ENCODE measurements around the gene ARRB1. TPM values are rescaled to one million over a fixed set of nuclear protein-coding genes. Genes with fewer than 3 reads are reported as not detected.
A peak's percentile ranks its signal among the peaks of the same experiment; 100 is the strongest.

ARRB1 gene
- total and polyA plus RNA-seq, 9 of the 15 experiments (the other 6 are each of a cell fraction or from before 2014, with no cell fraction given): 6.6 to 45.4 (median 28.5) TPM

- TF ChIP-seq GABPA (tag; conservative IDR thresholded peaks at IDR 0.05; ENCODE audit: low read depth): 0 out of 2 replicates have a peak, but pooled peaks have one; percentile 49
- TF ChIP-seq E2F6 (IDR thresholded peaks at IDR 0.05; ENCODE audit: borderline replicate concordance in 1 of 2, extremely low read depth in 1 of 2, insufficient read depth in 1 of 2, insufficient read length in 1 of 2, low read depth in 1 of 2, low read length in 1 of 2, poor library complexity in 1 of 2, severe bottlenecking in 1 of 2): peak in 1 of 2 experiments; percentile 73
- TF ChIP-seq RNF2 (IDR thresholded peaks at IDR 0.05): no peak
- TF ChIP-seq BACH1 (tag; IDR thresholded peaks at IDR 0.05): 0 out of 2 replicates have a peak, but pooled peaks have one; percentile 33
- TF ChIP-seq ZBTB26 (CRISPR knock-in tag; IDR thresholded peaks at IDR 0.05): no peak
- TF ChIP-seq FOXM1 (IDR thresholded peaks at IDR 0.05; ENCODE audit: low read depth): no peak
- no peak for TF ChIP-seq FOXM1 (CRISPR knock-in tag; IDR thresholded peaks at IDR 0.05; ENCODE audit: low read depth)
- no peak for TF ChIP-seq PTTG1 (tag; IDR thresholded peaks at IDR 0.05; ENCODE audit: low read depth)
- TF ChIP-seq ARNT (IDR thresholded peaks at IDR 0.05): peak in 1 of 2 experiments; percentile 38; a peak in 1 of 4 replicates
- 0 out of 2 replicates have a peak, but pooled peaks have one; percentile 23 for TF ChIP-seq HSF4 (CRISPR knock-in tag; IDR thresholded peaks at IDR 0.05; ENCODE audit: borderline replicate concordance)
- peak; percentile 89 for TF ChIP-seq DPF2 (IDR thresholded peaks at IDR 0.05)
- no peak for TF ChIP-seq ZNF695 (CRISPR knock-in tag; IDR thresholded peaks at IDR 0.05)
- TF ChIP-seq, protein P1, sequence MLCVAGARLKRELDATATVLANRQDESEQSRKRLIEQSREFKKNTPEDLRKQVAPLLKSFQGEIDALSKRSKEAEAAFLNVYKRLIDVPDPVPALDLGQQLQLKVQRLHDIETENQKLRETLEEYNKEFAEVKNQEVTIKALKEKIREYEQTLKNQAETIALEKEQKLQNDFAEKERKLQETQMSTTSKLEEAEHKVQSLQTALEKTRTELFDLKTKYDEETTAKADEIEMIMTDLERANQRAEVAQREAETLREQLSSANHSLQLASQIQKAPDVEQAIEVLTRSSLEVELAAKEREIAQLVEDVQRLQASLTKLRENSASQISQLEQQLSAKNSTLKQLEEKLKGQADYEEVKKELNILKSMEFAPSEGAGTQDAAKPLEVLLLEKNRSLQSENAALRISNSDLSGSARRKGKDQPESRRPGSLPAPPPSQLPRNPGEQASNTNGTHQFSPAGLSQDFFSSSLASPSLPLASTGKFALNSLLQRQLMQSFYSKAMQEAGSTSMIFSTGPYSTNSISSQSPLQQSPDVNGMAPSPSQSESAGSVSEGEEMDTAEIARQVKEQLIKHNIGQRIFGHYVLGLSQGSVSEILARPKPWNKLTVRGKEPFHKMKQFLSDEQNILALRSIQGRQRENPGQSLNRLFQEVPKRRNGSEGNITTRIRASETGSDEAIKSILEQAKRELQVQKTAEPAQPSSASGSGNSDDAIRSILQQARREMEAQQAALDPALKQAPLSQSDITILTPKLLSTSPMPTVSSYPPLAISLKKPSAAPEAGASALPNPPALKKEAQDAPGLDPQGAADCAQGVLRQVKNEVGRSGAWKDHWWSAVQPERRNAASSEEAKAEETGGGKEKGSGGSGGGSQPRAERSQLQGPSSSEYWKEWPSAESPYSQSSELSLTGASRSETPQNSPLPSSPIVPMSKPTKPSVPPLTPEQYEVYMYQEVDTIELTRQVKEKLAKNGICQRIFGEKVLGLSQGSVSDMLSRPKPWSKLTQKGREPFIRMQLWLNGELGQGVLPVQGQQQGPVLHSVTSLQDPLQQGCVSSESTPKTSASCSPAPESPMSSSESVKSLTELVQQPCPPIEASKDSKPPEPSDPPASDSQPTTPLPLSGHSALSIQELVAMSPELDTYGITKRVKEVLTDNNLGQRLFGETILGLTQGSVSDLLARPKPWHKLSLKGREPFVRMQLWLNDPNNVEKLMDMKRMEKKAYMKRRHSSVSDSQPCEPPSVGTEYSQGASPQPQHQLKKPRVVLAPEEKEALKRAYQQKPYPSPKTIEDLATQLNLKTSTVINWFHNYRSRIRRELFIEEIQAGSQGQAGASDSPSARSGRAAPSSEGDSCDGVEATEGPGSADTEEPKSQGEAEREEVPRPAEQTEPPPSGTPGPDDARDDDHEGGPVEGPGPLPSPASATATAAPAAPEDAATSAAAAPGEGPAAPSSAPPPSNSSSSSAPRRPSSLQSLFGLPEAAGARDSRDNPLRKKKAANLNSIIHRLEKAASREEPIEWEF (CRISPR knock-in tag; IDR thresholded peaks at IDR 0.05): no peak
- TF ChIP-seq ZFX (CRISPR knock-in tag; IDR thresholded peaks at IDR 0.05): no peak
- peak; percentile 48; the same call in 1 of the 2 replicates for TF ChIP-seq JUND (IDR thresholded peaks at IDR 0.05; ENCODE audit: borderline replicate concordance, low read depth, low read length)
- no peak; the same call in 2 of the 3 replicates for TF ChIP-seq JUND (tag; IDR thresholded peaks at IDR 0.05; ENCODE audit: borderline replicate concordance, low read depth, low read length)
- no peak for TF ChIP-seq MTA2 (IDR thresholded peaks at IDR 0.05; ENCODE audit: low read depth)
- no peak for TF ChIP-seq PHB2 (IDR thresholded peaks at IDR 0.05; ENCODE audit: low read depth)
- TF ChIP-seq, protein P2, sequence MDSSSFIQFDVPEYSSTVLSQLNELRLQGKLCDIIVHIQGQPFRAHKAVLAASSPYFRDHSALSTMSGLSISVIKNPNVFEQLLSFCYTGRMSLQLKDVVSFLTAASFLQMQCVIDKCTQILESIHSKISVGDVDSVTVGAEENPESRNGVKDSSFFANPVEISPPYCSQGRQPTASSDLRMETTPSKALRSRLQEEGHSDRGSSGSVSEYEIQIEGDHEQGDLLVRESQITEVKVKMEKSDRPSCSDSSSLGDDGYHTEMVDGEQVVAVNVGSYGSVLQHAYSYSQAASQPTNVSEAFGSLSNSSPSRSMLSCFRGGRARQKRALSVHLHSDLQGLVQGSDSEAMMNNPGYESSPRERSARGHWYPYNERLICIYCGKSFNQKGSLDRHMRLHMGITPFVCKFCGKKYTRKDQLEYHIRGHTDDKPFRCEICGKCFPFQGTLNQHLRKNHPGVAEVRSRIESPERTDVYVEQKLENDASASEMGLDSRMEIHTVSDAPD (CRISPR knock-in tag; IDR thresholded peaks at IDR 0.05): no peak
- TF ChIP-seq ATF1 (CRISPR knock-in tag; IDR thresholded peaks at IDR 0.05): no peak
- TF ChIP-seq ATF1 (tag; IDR thresholded peaks at IDR 0.05): peak; percentile 38; the same call in 1 of the 2 replicates
- no peak for TF ChIP-seq ZNF197 (CRISPR knock-in tag; IDR thresholded peaks at IDR 0.05; ENCODE audit: low read depth)
Measured at GRCh38 chr11:75337195-75337654, 14.2 kb downstream of the ARRB1 start (continued).
